Panc1 (cell line): ENCODE measurements around the gene SETDB2.

Source experiments
- POLR2AphosphoS5 ChIP-seq: IDR thresholded peaks from 2 replicates; pipeline ENCODE4 v1.6.1; 2012; ENCODE audit warnings: mild to moderate bottlenecking, low read depth, low read length, moderate library complexity
- TF ChIP-seq, protein P1 (sequence below): fragments of 450-650 bp; IDR thresholded peaks from 2 replicates; pipeline ENCODE4 v1.5.1; 2017; ENCODE audit warnings: mild to moderate bottlenecking

GRCh38 chr13:49417161-49417560 lies 26.9 kb upstream of the SETDB2 start:
- TF ChIP-seq, protein P1, sequence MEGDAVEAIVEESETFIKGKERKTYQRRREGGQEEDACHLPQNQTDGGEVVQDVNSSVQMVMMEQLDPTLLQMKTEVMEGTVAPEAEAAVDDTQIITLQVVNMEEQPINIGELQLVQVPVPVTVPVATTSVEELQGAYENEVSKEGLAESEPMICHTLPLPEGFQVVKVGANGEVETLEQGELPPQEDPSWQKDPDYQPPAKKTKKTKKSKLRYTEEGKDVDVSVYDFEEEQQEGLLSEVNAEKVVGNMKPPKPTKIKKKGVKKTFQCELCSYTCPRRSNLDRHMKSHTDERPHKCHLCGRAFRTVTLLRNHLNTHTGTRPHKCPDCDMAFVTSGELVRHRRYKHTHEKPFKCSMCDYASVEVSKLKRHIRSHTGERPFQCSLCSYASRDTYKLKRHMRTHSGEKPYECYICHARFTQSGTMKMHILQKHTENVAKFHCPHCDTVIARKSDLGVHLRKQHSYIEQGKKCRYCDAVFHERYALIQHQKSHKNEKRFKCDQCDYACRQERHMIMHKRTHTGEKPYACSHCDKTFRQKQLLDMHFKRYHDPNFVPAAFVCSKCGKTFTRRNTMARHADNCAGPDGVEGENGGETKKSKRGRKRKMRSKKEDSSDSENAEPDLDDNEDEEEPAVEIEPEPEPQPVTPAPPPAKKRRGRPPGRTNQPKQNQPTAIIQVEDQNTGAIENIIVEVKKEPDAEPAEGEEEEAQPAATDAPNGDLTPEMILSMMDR = no peak
- no peak for TF ChIP-seq POLR2AphosphoS5
